GM21381 (cell line): ENCODE results near the gene SRSF10.

ENCODE experiments used
- ATAC-seq: cut with Tn5 transposase; IDR thresholded peaks from one replicate; pipeline ENCODE4 v1.9.1; 2021; ENCODE audit warnings: mild to moderate bottlenecking, moderate library complexity; ENCODE audit not compliant: unreplicated experiment

Gene SRSF10

GRCh38 chr1:23914921-23915320 is 65.2 kb downstream of the SRSF10 start:
- ATAC-seq, result no peak
